Neuronal stem cell (in vitro differentiated cells): ENCODE data around the gene NCAPD2.

Experiments used
- DNase-seq: peaks from one replicate; pipeline ENCODE4 v3.0.0-alpha.2; 2013; ENCODE audit warnings: low spot score
- H2AFZ ChIP-seq: one replicate; pipeline ENCODE4 v1.6.1; 2013; ENCODE audit warnings: mild to moderate bottlenecking, low read length, inconsistent platforms
- H2AK5ac ChIP-seq: 2 replicates; pipeline ENCODE4 v1.6.1; 2013; ENCODE audit warnings: low read depth, mild to moderate bottlenecking, inconsistent platforms, low read length, moderate library complexity, mixed read lengths
- H2BK120ac ChIP-seq: 2 replicates; pipeline ENCODE4 v1.6.1; 2013; ENCODE audit warnings: low read depth, mild to moderate bottlenecking, inconsistent platforms, low read length, moderate library complexity, mixed read lengths
- H2BK12ac ChIP-seq: one replicate; pipeline ENCODE4 v1.6.1; 2013; ENCODE audit warnings: low read length, inconsistent platforms
- H2BK15ac ChIP-seq: 2 replicates; pipeline ENCODE4 v1.6.1; 2013; ENCODE audit warnings: mild to moderate bottlenecking, low read length, inconsistent platforms, mixed read lengths
- H2BK5ac ChIP-seq: one replicate; pipeline ENCODE4 v1.6.1; 2013; ENCODE audit warnings: inconsistent platforms, mild to moderate bottlenecking, low read length, moderate library complexity
- H3K14ac ChIP-seq: one replicate; pipeline ENCODE4 v1.6.1; 2013; ENCODE audit warnings: low read length, inconsistent platforms
- H3K18ac ChIP-seq: 2 replicates; pipeline ENCODE4 v1.6.1; 2013; ENCODE audit warnings: low read length, inconsistent platforms
- H3K23ac ChIP-seq: 2 replicates; pipeline ENCODE4 v1.6.1; 2013; ENCODE audit warnings: low read depth, mild to moderate bottlenecking, mixed read lengths, low read length, inconsistent platforms; ENCODE audit not compliant: poor library complexity
- H3K27ac ChIP-seq: replicated peaks from 3 replicates; pipeline ENCODE4 v1.5.1; 2013; ENCODE audit warnings: low read length, inconsistent platforms
- H3K27me3 ChIP-seq, 3 experiments: 2 replicates each; pipeline ENCODE4 v1.6.1; 2013; ENCODE audit warnings: low read length in 3 of 3, mild to moderate bottlenecking in 2 of 3, inconsistent platforms in 1 of 3, low read depth in 1 of 3, mixed read lengths in 1 of 3, moderate library complexity in 1 of 3; ENCODE audit not compliant: control insufficient read depth in 3 of 3, insufficient read depth in 3 of 3
- H3K36me3 ChIP-seq, 2 donors: replicated peaks in 1 of 2; 2 replicates each; pipeline ENCODE4 v1.6.1; 2013; ENCODE audit warnings: low read length in 2 of 2; ENCODE audit not compliant: control insufficient read depth in 2 of 2, insufficient read depth in 2 of 2
- H3K4ac ChIP-seq: 2 replicates; pipeline ENCODE4 v1.6.1; 2013; ENCODE audit warnings: inconsistent platforms, mild to moderate bottlenecking, low read length, moderate library complexity
- H3K4me1 ChIP-seq, 2 donors: 1 replicate in 1 of 2; 2 replicates in 1 of 2; pipeline ENCODE4 v1.6.1; 2013; ENCODE audit warnings: low read length in 2 of 2, low read depth in 1 of 2; ENCODE audit not compliant: control insufficient read depth in 2 of 2, insufficient read depth in 1 of 2
- H3K4me2 ChIP-seq: one replicate; pipeline ENCODE4 v1.6.1; 2013; ENCODE audit warnings: mild to moderate bottlenecking, low read length, inconsistent platforms; ENCODE audit not compliant: insufficient read depth, poor library complexity, severe bottlenecking
- H3K4me3 ChIP-seq, 2 donors: 2 replicates each; pipeline ENCODE4 v1.5.1; 2013; ENCODE audit warnings: low read length in 2 of 2, mild to moderate bottlenecking in 2 of 2, inconsistent platforms in 1 of 2, moderate library complexity in 1 of 2
- H3K79me1 ChIP-seq: one replicate; pipeline ENCODE4 v1.6.1; 2013; ENCODE audit warnings: low read depth, mild to moderate bottlenecking, inconsistent platforms, low read length, moderate library complexity
- H3K9ac ChIP-seq: one replicate; pipeline ENCODE4 v1.6.1; 2013; ENCODE audit warnings: mild to moderate bottlenecking, low read depth, low read length, inconsistent platforms; ENCODE audit not compliant: poor library complexity
- H3K9me3 ChIP-seq, 2 donors: replicated peaks in 1 of 2; 2 replicates each; pipeline versions ENCODE3 to v1.6.1; 2013; ENCODE audit warnings: low read length in 2 of 2, mild to moderate bottlenecking in 2 of 2, inconsistent platforms in 1 of 2, low read depth in 1 of 2, mixed read lengths in 1 of 2, moderate library complexity in 1 of 2; ENCODE audit not compliant: control insufficient read depth in 2 of 2, insufficient read depth in 1 of 2
- H4K8ac ChIP-seq: one replicate; pipeline ENCODE4 v1.6.1; 2013; ENCODE audit warnings: low read depth, mild to moderate bottlenecking, inconsistent platforms, low read length, moderate library complexity
- H4K91ac ChIP-seq: one replicate; pipeline ENCODE4 v1.6.1; 2013; ENCODE audit warnings: low read length, low read depth, mild to moderate bottlenecking, inconsistent platforms; ENCODE audit not compliant: poor library complexity
- WGBS, 2 donors: extraction: QIAGEN DNeasy Blood & Tissue Kit; methylation state at CpG; one replicate each; pipeline ENCODE4 v1.1.7; 2013; ENCODE audit warnings: missing lambda C conversion rate in 2 of 2, mixed read lengths in 1 of 2; ENCODE audit not compliant: insufficient read length in 2 of 2, insufficient replicate concordance in 1 of 2; ENCODE audit errors: extremely low coverage in 2 of 2; 5-methylcytosine and 5-hydroxymethylcytosine counted together

Gene NCAPD2

DNA sequence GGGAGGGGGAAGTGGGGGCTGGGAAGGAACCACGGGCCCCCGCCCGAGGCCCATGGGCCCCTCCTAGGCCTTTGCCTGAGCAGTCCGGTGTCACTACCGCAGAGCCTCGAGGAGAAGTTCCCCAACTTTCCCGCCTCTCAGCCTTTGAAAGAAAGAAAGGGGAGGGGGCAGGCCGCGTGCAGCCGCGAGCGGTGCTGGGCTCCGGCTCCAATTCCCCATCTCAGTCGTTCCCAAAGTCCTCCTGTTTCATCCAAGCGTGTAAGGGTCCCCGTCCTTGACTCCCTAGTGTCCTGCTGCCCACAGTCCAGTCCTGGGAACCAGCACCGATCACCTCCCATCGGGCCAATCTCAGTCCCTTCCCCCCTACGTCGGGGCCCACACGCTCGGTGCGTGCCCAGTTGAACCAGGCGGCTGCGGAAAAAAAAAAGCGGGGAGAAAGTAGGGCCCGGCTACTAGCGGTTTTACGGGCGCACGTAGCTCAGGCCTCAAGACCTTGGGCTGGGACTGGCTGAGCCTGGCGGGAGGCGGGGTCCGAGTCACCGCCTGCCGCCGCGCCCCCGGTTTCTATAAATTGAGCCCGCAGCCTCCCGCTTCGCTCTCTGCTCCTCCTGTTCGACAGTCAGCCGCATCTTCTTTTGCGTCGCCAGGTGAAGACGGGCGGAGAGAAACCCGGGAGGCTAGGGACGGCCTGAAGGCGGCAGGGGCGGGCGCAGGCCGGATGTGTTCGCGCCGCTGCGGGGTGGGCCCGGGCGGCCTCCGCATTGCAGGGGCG, 40.2 kb downstream of the NCAPD2 start, which contains the start of gene GAPDH:
Gene GAPDH, plus strand, starts transcription at position 595 of the 772 bp plus-strand sequence. CDS start 316 bp downstream, outside the sequence.
- peak within 1 kb of the TSS; percentile 97 to 99 for H3K4me3 ChIP-seq
- H4K91ac ChIP-seq = no peak within 1 kb of the TSS
- H2BK15ac ChIP-seq = peak within 1 kb of the TSS; percentile 41
- peak within 1 kb of the TSS; percentile 65 for H2BK120ac ChIP-seq
- H3K23ac ChIP-seq = peak within 1 kb of the TSS; percentile 99
- H3K9ac ChIP-seq = peak within 1 kb of the TSS; percentile 99
- peak within 1 kb of the TSS; percentile 97 for H2AFZ ChIP-seq
- no peaks in the 10 kb centered on the region for H3K9me3 ChIP-seq
- H2BK5ac ChIP-seq = peak within 1 kb of the TSS; percentile 97
- peak within 1 kb of the TSS; percentile 98 for H2AK5ac ChIP-seq
- H3K36me3 ChIP-seq = peaks cover 56 to 72% of the 10 kb centered on the region in 2 donors
- H3K4me1 ChIP-seq = peaks cover 25 to 26% of the 10 kb centered on the region in 2 donors
- peak; percentile 94 for DNase-seq
- peak within 1 kb of the TSS; percentile 70 for H4K8ac ChIP-seq
- peaks cover 11% of the 10 kb centered on the region for H3K79me1 ChIP-seq
- peak within 1 kb of the TSS; percentile 99 for H3K18ac ChIP-seq
- peak within 1 kb of the TSS; percentile 43 for H2BK12ac ChIP-seq
- H3K4ac ChIP-seq = peak within 1 kb of the TSS; percentile 78
- no CpG with 5 or more reads among the region's 62 CpGs for WGBS, 2 donors
- no peaks in the 10 kb centered on the region for H3K27me3 ChIP-seq
- peak within 1 kb of the TSS; percentile 91 for H3K4me2 ChIP-seq
- H3K14ac ChIP-seq = peak within 1 kb of the TSS; percentile 99
- peak within 1 kb of the TSS; percentile 98 for H3K27ac ChIP-seq

DNA sequence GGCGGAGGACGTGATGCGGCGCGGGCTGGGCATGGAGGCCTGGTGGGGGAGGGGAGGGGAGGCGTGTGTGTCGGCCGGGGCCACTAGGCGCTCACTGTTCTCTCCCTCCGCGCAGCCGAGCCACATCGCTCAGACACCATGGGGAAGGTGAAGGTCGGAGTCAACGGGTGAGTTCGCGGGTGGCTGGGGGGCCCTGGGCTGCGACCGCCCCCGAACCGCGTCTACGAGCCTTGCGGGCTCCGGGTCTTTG, 40.7 kb downstream of the NCAPD2 start:
- Histone ChIP-seq H2BK120ac (peak overlapping the region; percentile 7), H3K36me3 (peaks cover 51 to 67% of the 10 kb centered on the region in 2 donors), H3K79me1 (peaks cover 11% of the 10 kb centered on the region), H2BK15ac (peak overlapping the region; percentile 17), H2AFZ (peak overlapping the region; percentile 97), H3K14ac (peak overlapping the region; percentile 99), H3K4me1 (peaks cover 25 to 26% of the 10 kb centered on the region in 2 donors), H3K27me3 (no peaks in the 10 kb centered on the region), H2BK12ac (peak overlapping the region; percentile 41), H3K4me3 (peak overlapping the region; percentile 97 to 99), H3K23ac (peak overlapping the region; percentile 99), H3K4ac (no peak overlapping the region), H3K9me3 (no peaks in the 10 kb centered on the region), H2BK5ac (peak overlapping the region; percentile 97), H3K4me2 (peak overlapping the region; percentile 41), H4K91ac (no peak overlapping the region), H2AK5ac (peak overlapping the region; percentile 98), H4K8ac (no peak overlapping the region), H3K18ac (peak overlapping the region; percentile 98), H3K9ac (peak overlapping the region; percentile 99), H3K27ac (peak overlapping the region; percentile 79)
- no CpG with 5 or more reads among the region's 25 CpGs for WGBS, 2 donors
- DNase-seq = no peak

DNA sequence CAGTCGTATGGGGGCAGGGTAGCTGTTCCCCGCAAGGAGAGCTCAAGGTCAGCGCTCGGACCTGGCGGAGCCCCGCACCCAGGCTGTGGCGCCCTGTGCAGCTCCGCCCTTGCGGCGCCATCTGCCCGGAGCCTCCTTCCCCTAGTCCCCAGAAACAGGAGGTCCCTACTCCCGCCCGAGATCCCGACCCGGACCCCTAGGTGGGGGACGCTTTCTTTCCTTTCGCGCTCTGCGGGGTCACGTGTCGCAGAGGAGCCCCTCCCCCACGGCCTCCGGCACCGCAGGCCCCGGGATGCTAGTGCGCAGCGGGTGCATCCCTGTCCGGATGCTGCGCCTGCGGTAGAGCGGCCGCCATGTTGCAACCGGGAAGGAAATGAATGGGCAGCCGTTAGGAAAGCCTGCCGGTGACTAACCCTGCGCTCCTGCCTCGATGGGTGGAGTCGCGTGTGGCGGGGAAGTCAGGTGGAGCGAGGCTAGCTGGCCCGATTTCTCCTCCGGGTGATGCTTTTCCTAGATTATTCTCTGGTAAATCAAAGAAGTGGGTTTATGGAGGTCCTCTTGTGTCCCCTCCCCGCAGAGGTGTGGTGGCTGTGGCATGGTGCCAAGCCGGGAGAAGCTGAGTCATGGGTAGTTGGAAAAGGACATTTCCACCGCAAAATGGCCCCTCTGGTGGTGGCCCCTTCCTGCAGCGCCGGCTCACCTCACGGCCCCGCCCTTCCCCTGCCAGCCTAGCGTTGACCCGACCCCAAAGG, 41.2 kb downstream of the NCAPD2 start:
- Histone ChIP-seq H3K9ac (peak overlapping the region; percentile 99), H3K18ac (peak overlapping the region; percentile 98), H2AFZ (no peak overlapping the region), H2BK120ac (peak overlapping the region; percentile 7), H3K4me2 (peak overlapping the region; percentile 85), H3K4me1 (peaks cover 26% of the 10 kb centered on the region in 2 donors), H3K79me1 (peaks cover 11% of the 10 kb centered on the region), H3K14ac (peak overlapping the region; percentile 99), H4K8ac (no peak overlapping the region), H3K36me3 (peaks cover 51 to 62% of the 10 kb centered on the region in 2 donors), H2AK5ac (peak overlapping the region; percentile 98), H3K9me3 (no peaks in the 10 kb centered on the region), H2BK12ac (peak overlapping the region; percentile 41), H2BK15ac (peak overlapping the region; percentile 17), H3K23ac (peak overlapping the region; percentile 99), H3K27ac (peak overlapping the region; percentile 79), H3K27me3 (no peaks in the 10 kb centered on the region), H4K91ac (no peak overlapping the region), H3K4ac (no peak overlapping the region), H3K4me3 (peak overlapping the region; percentile 97 to 99), H2BK5ac (peak overlapping the region; percentile 97)
- no CpG with 5 or more reads among the region's 52 CpGs for WGBS, 2 donors
- peak; percentile 71 for DNase-seq

DNA sequence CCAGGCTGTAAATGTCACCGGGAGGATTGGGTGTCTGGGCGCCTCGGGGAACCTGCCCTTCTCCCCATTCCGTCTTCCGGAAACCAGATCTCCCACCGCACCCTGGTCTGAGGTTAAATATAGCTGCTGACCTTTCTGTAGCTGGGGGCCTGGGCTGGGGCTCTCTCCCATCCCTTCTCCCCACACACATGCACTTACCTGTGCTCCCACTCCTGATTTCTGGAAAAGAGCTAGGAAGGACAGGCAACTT, 41.7 kb downstream of the NCAPD2 start:
- peaks cover 26 to 29% of the 10 kb centered on the region in 2 donors for H3K4me1 ChIP-seq
- H3K18ac ChIP-seq = peak overlapping the region; percentile 98
- H3K23ac ChIP-seq = peak overlapping the region; percentile 70
- WGBS, 2 donors = no CpG with 5 or more reads among the region's 6 CpGs
- H4K8ac ChIP-seq = no peak overlapping the region
- peak overlapping the region; percentile 97 for H2BK5ac ChIP-seq
- no peak for DNase-seq
- H2BK120ac ChIP-seq = no peak overlapping the region
- no peak overlapping the region for H2BK12ac ChIP-seq
- H3K9ac ChIP-seq = peak overlapping the region; percentile 99
- peak overlapping the region; percentile 98 for H2AK5ac ChIP-seq
- H3K27me3 ChIP-seq = no peaks in the 10 kb centered on the region
- H3K14ac ChIP-seq = peak overlapping the region; percentile 42
- H2BK15ac ChIP-seq = no peak overlapping the region
- peak overlapping the region; percentile 85 for H3K4me2 ChIP-seq
- H3K27ac ChIP-seq = peak overlapping the region; percentile 79
- H3K9me3 ChIP-seq = no peaks in the 10 kb centered on the region
- peaks cover 11% of the 10 kb centered on the region for H3K79me1 ChIP-seq
- H4K91ac ChIP-seq = no peak overlapping the region
- no peak overlapping the region for H3K4ac ChIP-seq
- peak overlapping the region; percentile 97 to 99 for H3K4me3 ChIP-seq
- no peak overlapping the region for H2AFZ ChIP-seq
- peaks cover 46 to 57% of the 10 kb centered on the region in 2 donors for H3K36me3 ChIP-seq
